Measurements from ENCODE around the gene RPS6KA5. TPM values are rescaled to one million over a fixed set of nuclear protein-coding genes. Genes with fewer than 3 reads are reported as not detected.

The RPS6KA5 gene
- total RNA-seq, 1 experiment from 2014 or later, result 2.6 TPM

DNA sequence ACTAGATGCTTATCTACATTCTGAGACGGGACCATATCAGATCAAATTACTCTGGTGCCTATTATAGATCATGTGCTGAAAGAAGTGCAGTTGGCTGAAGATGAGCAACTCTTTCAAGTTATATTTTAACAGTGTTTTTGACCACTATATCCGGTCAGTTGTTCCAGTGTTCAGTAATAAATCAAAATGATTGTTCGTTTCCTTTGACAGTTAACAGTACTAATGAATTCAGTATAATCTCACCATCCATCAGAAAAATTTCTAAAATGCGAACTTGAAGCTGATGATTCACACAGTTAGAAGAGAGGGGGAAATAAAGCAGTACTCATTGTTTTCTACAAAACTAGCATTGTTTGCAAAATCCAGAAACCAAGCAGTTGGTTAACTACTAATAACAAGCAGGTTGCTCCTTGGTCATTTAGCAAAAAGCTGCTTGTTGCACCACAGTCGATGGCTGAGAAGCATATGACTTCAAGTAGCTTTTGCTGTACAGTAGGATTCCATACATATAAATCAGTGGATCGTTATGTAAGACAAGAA lies 2.3 kb downstream of the RPS6KA5 start:
- DNase-seq (ENCODE audit: low read depth, low spot score), result no peak
- no peak overlapping the region for H3K4me3 ChIP-seq (ENCODE audit: low read depth in 2 of 2, low read length in 2 of 2)
- CTCF ChIA-PET, result no interaction called here

GRCh38 chr14:91056361-91056760 lies 4.1 kb downstream of the RPS6KA5 start:
- Histone ChIP-seq H3K4me1 (ENCODE audit: control insufficient read depth, insufficient read depth, low read length) (peaks cover 4% of the 10 kb centered on the region; the same call in 1 of the 2 replicates), H3K36me3 (ENCODE audit: control insufficient read depth, insufficient read depth, low read length) (no peaks in the 10 kb centered on the region; the same call in 1 of the 2 replicates), H3K4me3 (ENCODE audit: low read depth in 2 of 2, low read length in 2 of 2) (no peak overlapping the region), H3K9me3 (ENCODE audit: control insufficient read depth, insufficient read depth, low read depth, low read length) (no peaks in the 10 kb centered on the region), H3K27ac (ENCODE audit: low read length) (no peak overlapping the region), H3K27me3 (ENCODE audit: control insufficient read depth, insufficient read depth, low read length) (no peaks in the 10 kb centered on the region)
- DNase-seq (ENCODE audit: low read depth, low spot score) (no peak), ATAC-seq (no peak)
- ChIA-PET CTCF (no interaction called here), POLR2A (no interaction called here)
- intact Hi-C loops (cut with micrococcal nuclease; ENCODE audit: unreplicated experiment) (no loop called here), in situ Hi-C loops (cut with HindIII; ENCODE audit: low pct_unique_long_range_greater_than_20kb, low sequenced_read_pairs) (no loop called here)
- TF ChIP-seq REST (IDR thresholded peaks at IDR 0.05; ENCODE audit: insufficient read depth in 1 of 2, low read depth in 2 of 2, low read length in 1 of 2) (no peak), TCF7L2 (IDR thresholded peaks at IDR 0.05; ENCODE audit: low read depth, low read length) (no peak), POLR2AphosphoS5 (IDR thresholded peaks at IDR 0.05; ENCODE audit: low read depth, low read length) (no peak), CTCF (IDR thresholded peaks at IDR 0.05) (no peak), SIN3A (IDR thresholded peaks at IDR 0.05; ENCODE audit: borderline replicate concordance, insufficient read depth, low read depth, low read length) (no peak)
- no TSS peak for BruUV-seq (replicated peaks)

More for the DNA sequence above, 2.3 kb downstream of the RPS6KA5 start:
- no peaks in the 10 kb centered on the region for H3K9me3 ChIP-seq (ENCODE audit: control insufficient read depth, insufficient read depth, low read depth, low read length)
- BruUV-seq (replicated peaks), result no TSS peak
- TF ChIP-seq POLR2AphosphoS5 (IDR thresholded peaks at IDR 0.05; ENCODE audit: low read depth, low read length) (no peak), SIN3A (IDR thresholded peaks at IDR 0.05; ENCODE audit: borderline replicate concordance, insufficient read depth, low read depth, low read length) (no peak), REST (IDR thresholded peaks at IDR 0.05; ENCODE audit: insufficient read depth in 1 of 2, low read depth in 2 of 2, low read length in 1 of 2) (no peak), CTCF (IDR thresholded peaks at IDR 0.05) (no peak), TCF7L2 (IDR thresholded peaks at IDR 0.05; ENCODE audit: low read depth, low read length) (no peak)
- H3K36me3 ChIP-seq (ENCODE audit: control insufficient read depth, insufficient read depth, low read length), result no peaks in the 10 kb centered on the region; the same call in 1 of the 2 replicates
- POLR2A ChIA-PET, result no interaction called here
- H3K4me1 ChIP-seq (ENCODE audit: control insufficient read depth, insufficient read depth, low read length), result peaks cover 4% of the 10 kb centered on the region; the same call in 1 of the 2 replicates
- H3K27ac ChIP-seq (ENCODE audit: low read length), result no peak overlapping the region
- in situ Hi-C loops (cut with HindIII; ENCODE audit: low pct_unique_long_range_greater_than_20kb, low sequenced_read_pairs) (no loop called here), intact Hi-C loops (cut with micrococcal nuclease; ENCODE audit: unreplicated experiment) (no loop called here)
- ATAC-seq, result no peak
- no peaks in the 10 kb centered on the region for H3K27me3 ChIP-seq (ENCODE audit: control insufficient read depth, insufficient read depth, low read length)
